IMR-90 (cell line): ENCODE data around the gene TSPAN16. TPM values are rescaled to one million over a fixed set of nuclear protein-coding genes. Genes with fewer than 3 reads are reported as not detected.

Source experiments
- ATAC-seq: fragments of 200-7000 bp; cut with Tn5 transposase; 2 replicates; pipeline ENCODE4 v1.9.1; 2020; ENCODE audit warnings: low read depth, mild to moderate bottlenecking, moderate library complexity
- BruUV-seq: library from RNA; stranded (reverse); fragments of 400-500 nt; replicated peaks from 2 replicates; lab custom pipeline; 2021; lab: Mats Ljungman, UMichigan
- CTCF ChIA-PET: fragments of 300-600 bp; formaldehyde crosslinking; extraction: SDS; loops from one replicate; lab custom pipeline; 2021; ENCODE audit warnings: antibody characterized with exemption; lab: Yijun Ruan, JAX
- POLR2A ChIA-PET: fragments of 300-600 bp; sonication (Branson Sonifier 250); formaldehyde crosslinking; loops from one replicate; lab custom pipeline; 2022; ENCODE audit warnings: antibody characterized with exemption; ENCODE audit not compliant: unreplicated experiment; lab: Charles Lee
- DNase-seq: peaks from one replicate; pipeline ENCODE4 v3.0.0; 2013
- H2AFZ ChIP-seq: replicated peaks from 2 replicates; pipeline ENCODE3; 2013; ENCODE audit warnings: low read length, mild to moderate bottlenecking; ENCODE audit not compliant: poor library complexity
- H2AK5ac ChIP-seq: 2 replicates; pipeline ENCODE4 v1.6.1; 2013; ENCODE audit warnings: low read depth, low read length, inconsistent platforms
- H2AK9ac ChIP-seq: replicated peaks from 2 replicates; pipeline ENCODE3; 2013; ENCODE audit warnings: mild to moderate bottlenecking, low read depth, low read length, moderate library complexity; ENCODE audit not compliant: poor library complexity
- H2BK120ac ChIP-seq: 2 replicates; pipeline ENCODE4 v1.6.1; 2013; ENCODE audit warnings: low read depth, low read length, inconsistent platforms
- H2BK15ac ChIP-seq: 3 replicates; pipeline ENCODE4 v1.6.1; 2013; ENCODE audit warnings: low read depth, low read length, inconsistent platforms
- H2BK20ac ChIP-seq: 2 replicates; pipeline ENCODE4 v1.6.1; 2013; ENCODE audit warnings: low read depth, mild to moderate bottlenecking, inconsistent platforms, low read length, moderate library complexity
- H2BK5ac ChIP-seq: 2 replicates; pipeline ENCODE4 v1.6.1; 2013; ENCODE audit warnings: mild to moderate bottlenecking, low read depth, low read length, inconsistent platforms; ENCODE audit not compliant: poor library complexity, severe bottlenecking
- H3K14ac ChIP-seq: replicated peaks from 2 replicates; pipeline ENCODE4 v1.6.1; 2013; ENCODE audit warnings: low read depth, low read length, inconsistent platforms
- H3K18ac ChIP-seq: 2 replicates; pipeline ENCODE4 v1.6.1; 2013; ENCODE audit warnings: low read depth, low read length, control low read depth
- H3K23ac ChIP-seq: 2 replicates; pipeline ENCODE4 v1.6.1; 2013; ENCODE audit warnings: low read depth, low read length, inconsistent platforms
- H3K27ac ChIP-seq: 2 replicates; pipeline ENCODE4 v1.5.1; 2013; ENCODE audit warnings: mild to moderate bottlenecking, control low read depth, low read length; ENCODE audit not compliant: insufficient read depth
- H3K27me3 ChIP-seq: 2 replicates; pipeline ENCODE4 v1.6.1; 2013; ENCODE audit warnings: low read length; ENCODE audit not compliant: control insufficient read depth, insufficient read depth
- H3K36me3 ChIP-seq: 2 replicates; pipeline ENCODE4 v1.6.1; 2013; ENCODE audit warnings: low read length, mixed read lengths; ENCODE audit not compliant: control insufficient read depth, insufficient read depth
- H3K4ac ChIP-seq: 2 replicates; pipeline ENCODE4 v1.6.1; 2013; ENCODE audit warnings: low read depth, low read length, inconsistent platforms
- H3K4me1 ChIP-seq: 2 replicates; pipeline ENCODE4 v1.6.1; 2013; ENCODE audit warnings: low read length, mixed read lengths; ENCODE audit not compliant: control insufficient read depth, insufficient read depth
- H3K4me2 ChIP-seq: 2 replicates; pipeline ENCODE4 v1.6.1; 2013; ENCODE audit warnings: low read depth, mild to moderate bottlenecking, control low read depth, low read length, moderate library complexity
- H3K4me3 ChIP-seq: 2 replicates; pipeline ENCODE4 v1.5.1; 2013; ENCODE audit warnings: low read depth, mild to moderate bottlenecking, control low read depth, low read length, moderate library complexity; ENCODE audit not compliant: insufficient read depth
- H3K56ac ChIP-seq: 2 replicates; pipeline ENCODE4 v1.6.1; 2013; ENCODE audit warnings: low read length, inconsistent platforms; ENCODE audit not compliant: insufficient read depth; ENCODE audit errors: extremely low read depth
- H3K79me1 ChIP-seq, 2 experiments: 2 replicates each; pipeline ENCODE4 v1.6.1; 2013; ENCODE audit warnings: low read length in 2 of 2, inconsistent platforms in 1 of 2, low read depth in 1 of 2
- H3K9ac ChIP-seq: 2 replicates; pipeline ENCODE4 v1.6.1; 2013; ENCODE audit warnings: low read depth, low read length, control low read depth
- H3K9me1 ChIP-seq: 2 replicates; pipeline ENCODE4 v1.6.1; 2013; ENCODE audit warnings: low read length, inconsistent platforms; ENCODE audit not compliant: insufficient read depth
- H3K9me3 ChIP-seq: 2 replicates; pipeline ENCODE4 v1.6.1; 2013; ENCODE audit warnings: low read length; ENCODE audit not compliant: control insufficient read depth, insufficient read depth
- H4K20me1 ChIP-seq: 2 replicates; pipeline ENCODE4 v1.6.1; 2013; ENCODE audit warnings: low read length, inconsistent platforms; ENCODE audit not compliant: insufficient read depth
- H4K5ac ChIP-seq: 2 replicates; pipeline ENCODE4 v1.6.1; 2013; ENCODE audit warnings: mild to moderate bottlenecking, low read depth, low read length, control low read depth
- H4K8ac ChIP-seq, 2 experiments: 2 replicates each; pipeline ENCODE4 v1.6.1; 2013; ENCODE audit warnings: low read depth in 2 of 2, low read length in 2 of 2, control low read depth in 1 of 2, inconsistent platforms in 1 of 2
- H4K91ac ChIP-seq: 2 replicates; pipeline ENCODE4 v1.6.1; 2013; ENCODE audit warnings: low read depth, low read length, inconsistent platforms; ENCODE audit not compliant: insufficient read depth
- MAZ ChIP-seq: IDR thresholded peaks from 2 replicates; pipeline ENCODE4 v1.6.1; 2012; ENCODE audit warnings: low read depth, mild to moderate bottlenecking, low read length, improper control_type of control experiment, moderate library complexity, borderline replicate concordance
- RFX5 ChIP-seq: IDR thresholded peaks from 2 replicates; pipeline ENCODE4 v1.8.0; 2012; ENCODE audit warnings: low read depth, mild to moderate bottlenecking, low read length, moderate library complexity
- WGBS, 2 experiments: methylation state at CpG; one replicate each; pipeline versions ENCODE4 v1.1.5 to v1.1.7; 2013; ENCODE audit warnings: missing lambda C conversion rate in 2 of 2; ENCODE audit not compliant: insufficient read length in 1 of 2; ENCODE audit errors: extremely low coverage in 2 of 2; 5-methylcytosine and 5-hydroxymethylcytosine counted together
- dilution Hi-C: fragments of 300-500 bp; cut with HindIII; formaldehyde crosslinking; loops from one replicate; pipeline ENCODE4 v1.14.3; 2018; ENCODE audit warnings: low sequenced_read_pairs; ENCODE audit not compliant: unreplicated experiment
- in situ Hi-C: fragments of 300-500 bp; cut with MboI; formaldehyde crosslinking; loops from 3 replicates; pipeline ENCODE4 v1.14.3; 2019; ENCODE audit warnings: low sequenced_read_pairs, inconsistent platforms, mixed read lengths
- intact Hi-C: fragments of 100-400 bp; cut with micrococcal nuclease; formaldehyde crosslinking; loops from 2 replicates; pipeline ENCODE4 v1.10.0; 2022
- polyA plus RNA-seq, 3 experiments: library from polyadenylated mRNA; depleted of rRNA; stranded (reverse); fragments of >200 nt; gene quantifications; 2 replicates each; pipeline ENCODE4 v1.2.3, GENCODE V29; 2012; ENCODE audit warnings: low replicate concordance in 1 of 3
- total RNA-seq: library from RNA; depleted of rRNA; stranded (reverse); fragments of >200 nt; gene quantifications from 2 replicates; pipeline ENCODE4 v1.2.3, GENCODE V29; 2012

The TSPAN16 gene
- total and polyA plus RNA-seq, 2 of the 4 experiments (the other 2 are of a cell fraction), result not detected

DNA sequence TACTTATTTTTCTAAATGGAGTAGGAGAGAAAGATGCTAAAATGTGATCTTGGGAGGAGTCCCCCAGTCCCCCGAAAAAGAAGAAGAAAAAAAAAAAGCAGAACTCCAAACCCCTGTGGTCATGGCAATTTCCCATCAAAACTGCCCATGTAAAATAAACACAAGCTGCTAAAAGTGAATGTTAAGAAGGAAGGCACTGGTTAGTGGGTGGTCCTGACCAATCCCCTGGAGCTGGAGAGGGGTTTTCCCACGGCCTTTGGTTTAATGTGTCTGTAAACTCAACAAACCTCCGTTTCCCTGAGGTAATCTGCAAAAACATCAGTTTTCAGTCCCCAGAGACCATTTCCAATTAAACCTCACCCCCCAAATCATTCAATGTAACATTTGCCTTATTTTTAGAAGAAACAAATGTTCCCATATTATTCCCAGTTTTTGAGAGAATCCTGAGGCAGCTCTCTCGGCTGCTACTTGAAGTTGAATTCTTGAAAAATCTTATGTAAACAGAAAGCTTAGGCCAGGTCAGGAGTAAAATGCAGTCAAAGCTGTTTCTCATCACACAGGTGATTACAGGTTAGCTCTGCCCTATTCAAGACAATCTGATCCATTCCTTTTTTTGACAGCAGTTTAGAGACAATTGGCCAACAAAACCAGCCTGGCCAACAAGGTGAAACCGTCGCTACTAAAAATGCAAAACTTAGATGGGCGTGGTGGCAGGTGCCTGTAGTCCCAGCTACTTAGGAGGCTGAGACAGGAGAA, 26.5 kb downstream of the TSPAN16 start (continued):
- TF ChIP-seq RFX5, result no peak

DNA sequence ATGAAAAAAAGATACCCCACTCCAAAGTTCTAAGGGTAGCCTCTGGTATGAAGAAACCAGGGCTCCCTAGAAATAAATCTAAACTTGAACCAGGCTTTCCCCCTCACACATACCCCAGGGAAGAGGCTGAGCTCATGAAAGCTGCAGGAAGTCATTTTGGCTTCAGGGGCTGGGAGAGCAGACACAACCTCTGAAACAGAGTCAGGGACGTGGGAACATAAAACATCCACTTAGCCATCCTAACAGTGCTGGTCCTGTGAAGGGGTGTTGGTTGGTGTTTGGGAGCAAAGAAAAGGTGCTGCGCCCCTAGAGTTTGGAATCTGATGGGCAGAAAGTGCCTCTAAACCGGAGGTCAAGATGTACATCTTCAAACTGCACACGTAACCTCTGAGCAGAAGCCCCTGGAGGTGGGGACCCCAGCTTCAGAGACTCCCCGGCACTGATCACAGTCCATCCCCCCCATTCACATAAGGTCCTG, 27.7 kb downstream of the TSPAN16 start:
- Histone ChIP-seq H3K56ac (peak overlapping the region; percentile 82; the same call in 1 of the 2 replicates), H2AK9ac (peak overlapping the region; percentile 33), H3K27me3 (no peaks in the 10 kb centered on the region), H3K14ac (peak overlapping the region; percentile 59), H3K79me1 (no peaks in the 10 kb centered on the region), H4K91ac (peak overlapping the region; percentile 91), H3K23ac (peak overlapping the region; percentile 87), H2BK20ac (peak overlapping the region; percentile 79), H3K4me3 (no peak overlapping the region), H4K5ac (peak overlapping the region; percentile 3), H3K4me1 (peaks cover 12% of the 10 kb centered on the region), H3K9me3 (no peaks in the 10 kb centered on the region), H3K4ac (peak overlapping the region; percentile 76), H3K18ac (peak overlapping the region; percentile 5), H4K20me1 (no peaks in the 10 kb centered on the region), H3K27ac (peak overlapping the region; percentile 65), H3K36me3 (peaks cover 7% of the 10 kb centered on the region; the same call in 1 of the 2 replicates), H3K9ac (peak overlapping the region; percentile 1; the same call in 1 of the 2 replicates), H2BK120ac (peak overlapping the region; percentile 87), H3K4me2 (peak overlapping the region; percentile 43), H2BK5ac (peak overlapping the region; percentile 38), H2AFZ (peak overlapping the region; percentile 38), H2BK15ac (peak overlapping the region; percentile 91; the same call in 2 of the 3 replicates), H4K8ac (peak overlapping the region; percentile 60 to 83), H3K9me1 (peaks cover 10% of the 10 kb centered on the region), H2AK5ac (peak overlapping the region; percentile 96)
- in situ Hi-C loops, result no loop called here
- intact Hi-C loops, result loop anchor here (1.0 kb wide), 1 partner anchor 16 kb away; the partner anchor contains the start of gene RAB3D
- ChIA-PET POLR2A (no interaction called here), CTCF (no interaction called here)
- TF ChIP-seq RFX5 (no peak), MAZ (0 out of 2 replicates have a peak, but pooled peaks have one; percentile 5)
- DNase-seq (no peak), ATAC-seq (no peak; the same call in 1 of the 2 replicates)
- BruUV-seq, result no TSS peak
- dilution Hi-C loops, result no loop called here
- WGBS, 2 experiments, result 60% methylated on average over 1 of the region's 5 CpGs; no CpG with 5 or more reads in 1 of the 2 experiments
